NCI-H1048 (cell line): Measurements from ENCODE around the gene MYL3.
"Not testable (repeated sequence)": the region's sequence is repeated elsewhere in the genome, so short reads cannot be mapped to it uniquely, and the experiment has no call there.

Experiments used
- DNase-seq: peaks from one replicate; lab custom pipeline; 2025; lab: John Stamatoyannopoulos, UW

The MYL3 gene

DNA sequence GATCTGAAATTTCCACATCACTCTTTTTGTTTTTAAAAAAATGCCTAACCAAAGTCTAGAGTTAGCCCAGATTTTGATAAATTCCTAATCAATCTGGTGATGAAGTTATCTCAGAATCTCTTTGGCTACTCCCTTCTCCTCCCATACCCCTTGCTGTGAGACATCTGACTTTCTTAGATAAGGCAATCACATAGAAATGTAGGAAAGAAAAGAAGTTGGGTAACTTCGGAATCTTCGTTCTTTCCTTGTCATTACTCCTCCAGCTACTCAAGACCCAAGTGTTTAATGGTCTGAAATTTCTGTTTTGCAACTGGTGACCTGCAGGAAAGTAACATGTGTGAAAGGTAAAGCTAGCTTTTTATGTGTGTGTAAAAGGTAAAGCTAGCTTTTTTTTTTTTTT, 37.8 kb downstream of the MYL3 start:
- DNase-seq, result no peak

DNA sequence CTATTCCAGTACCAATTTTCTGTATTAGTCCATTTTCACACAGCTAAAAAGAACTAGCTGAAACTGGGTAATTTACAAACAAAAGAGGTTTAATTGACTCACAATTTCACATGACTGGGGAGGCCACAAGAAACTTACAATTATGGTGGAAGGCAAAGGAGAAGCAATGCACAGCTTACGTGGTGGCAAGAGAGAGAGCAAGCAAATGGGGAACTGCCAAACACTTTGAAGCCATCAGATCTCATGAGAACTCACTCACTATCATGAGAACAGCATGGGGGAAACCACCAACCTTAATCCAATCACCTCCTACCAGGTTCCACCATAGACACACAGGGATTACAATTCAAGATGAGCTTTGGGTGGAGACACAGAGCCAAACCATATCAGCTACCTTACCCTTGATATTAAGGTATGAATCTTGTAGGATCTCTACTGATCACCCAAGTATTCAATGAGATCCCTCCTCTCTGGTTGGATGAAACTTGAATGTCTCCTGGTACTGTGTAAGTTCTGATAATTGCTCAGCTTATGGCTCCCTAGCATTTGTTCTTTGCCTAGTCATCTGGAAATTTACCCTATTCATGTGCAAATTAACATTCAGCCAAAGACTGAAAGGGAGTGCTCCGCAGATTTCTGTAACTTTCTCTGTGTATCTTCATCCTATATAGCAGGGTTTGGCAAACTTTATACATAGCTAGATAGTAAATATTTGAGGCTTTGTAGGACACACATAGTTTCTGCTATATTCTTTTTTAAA, 38.9 kb downstream of the MYL3 start:
- no peak for DNase-seq

DNA sequence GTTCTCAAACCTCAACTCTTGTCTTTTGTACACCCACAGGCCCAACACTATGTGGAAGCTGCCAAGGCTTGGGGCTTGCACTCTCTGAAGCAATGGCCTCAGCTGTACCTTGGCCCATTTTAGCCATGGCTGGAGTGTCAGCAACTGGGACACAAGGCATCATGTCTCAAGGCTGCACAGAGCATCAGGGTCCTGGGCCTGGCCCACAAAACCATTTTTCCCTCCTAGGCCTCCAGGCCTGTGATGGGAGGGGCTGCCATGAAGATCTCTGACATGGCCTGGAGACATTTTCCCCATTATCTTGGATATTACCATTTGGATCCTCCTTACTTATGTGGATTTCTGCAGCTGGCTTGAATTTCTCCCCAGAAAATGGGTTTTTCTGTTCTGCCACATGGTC, 39.9 kb downstream of the MYL3 start:
- DNase-seq, result not testable (repeated sequence)

DNA sequence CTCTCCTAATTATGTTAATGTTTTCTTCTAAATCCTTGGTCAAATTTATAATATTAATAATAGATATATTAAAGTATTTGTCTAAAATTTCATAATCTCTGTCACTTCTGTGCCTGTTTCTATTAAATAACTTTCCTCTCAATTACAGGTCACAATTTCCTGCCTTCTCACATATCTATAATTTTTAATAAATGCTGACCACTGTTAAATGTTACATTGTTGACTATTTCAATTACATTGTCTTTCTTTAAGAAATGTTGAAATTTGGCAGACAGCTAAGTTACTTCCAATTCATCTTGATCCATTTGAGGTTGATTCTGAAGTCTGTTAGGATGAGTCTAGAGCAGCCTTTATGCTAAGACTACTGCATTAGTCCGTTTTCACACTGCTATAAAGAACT, 41.7 kb downstream of the MYL3 start:
- no peak for DNase-seq

DNA sequence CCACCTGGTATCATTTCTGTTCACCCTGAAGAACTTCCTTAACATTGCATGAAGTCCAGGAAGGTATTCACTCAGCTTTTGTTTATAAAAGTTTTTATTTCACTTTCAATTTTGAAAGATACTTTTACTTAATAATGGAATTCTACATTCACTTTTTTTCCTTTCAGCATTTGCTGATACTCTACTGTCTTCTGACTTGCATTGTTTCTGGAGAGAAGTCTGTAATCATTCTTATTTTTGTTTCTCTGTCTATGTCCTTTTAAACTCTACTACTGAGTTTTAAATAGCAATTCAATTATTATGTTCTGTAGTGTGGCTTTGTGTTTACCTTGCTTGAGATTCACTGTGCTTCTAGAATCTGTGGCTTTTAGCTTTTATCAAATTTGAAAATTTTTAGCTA, 42.4 kb downstream of the MYL3 start:
- no peak for DNase-seq

DNA sequence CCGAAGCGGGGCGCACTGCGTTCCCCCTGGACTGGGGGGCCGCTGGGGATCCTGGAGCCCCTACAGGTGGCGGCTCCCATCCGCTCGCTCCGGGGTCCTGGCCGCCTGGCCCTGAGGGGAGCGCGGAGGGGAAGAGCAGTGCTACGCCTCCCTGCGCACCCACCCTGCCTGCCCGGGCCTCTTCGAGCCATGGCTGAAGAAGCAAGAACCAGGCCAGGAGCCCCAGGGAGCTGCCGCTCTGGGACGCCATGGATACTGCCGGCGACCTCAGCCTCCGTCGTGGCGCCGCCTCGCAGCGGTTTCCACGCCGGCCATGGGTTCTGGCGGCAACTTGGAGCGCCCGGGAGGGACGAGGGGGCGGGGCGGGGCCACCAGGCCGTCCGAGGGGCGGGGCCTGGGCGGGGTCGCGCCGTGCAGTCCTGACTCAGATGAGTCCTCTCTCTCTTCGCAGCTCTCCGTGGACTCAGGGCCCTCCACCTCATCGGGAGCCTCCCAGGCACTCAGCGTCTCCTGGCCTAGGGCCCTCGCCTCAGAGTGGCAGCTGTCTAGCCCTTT, 50.9 kb downstream of the MYL3 start:
- no peak for DNase-seq

DNA sequence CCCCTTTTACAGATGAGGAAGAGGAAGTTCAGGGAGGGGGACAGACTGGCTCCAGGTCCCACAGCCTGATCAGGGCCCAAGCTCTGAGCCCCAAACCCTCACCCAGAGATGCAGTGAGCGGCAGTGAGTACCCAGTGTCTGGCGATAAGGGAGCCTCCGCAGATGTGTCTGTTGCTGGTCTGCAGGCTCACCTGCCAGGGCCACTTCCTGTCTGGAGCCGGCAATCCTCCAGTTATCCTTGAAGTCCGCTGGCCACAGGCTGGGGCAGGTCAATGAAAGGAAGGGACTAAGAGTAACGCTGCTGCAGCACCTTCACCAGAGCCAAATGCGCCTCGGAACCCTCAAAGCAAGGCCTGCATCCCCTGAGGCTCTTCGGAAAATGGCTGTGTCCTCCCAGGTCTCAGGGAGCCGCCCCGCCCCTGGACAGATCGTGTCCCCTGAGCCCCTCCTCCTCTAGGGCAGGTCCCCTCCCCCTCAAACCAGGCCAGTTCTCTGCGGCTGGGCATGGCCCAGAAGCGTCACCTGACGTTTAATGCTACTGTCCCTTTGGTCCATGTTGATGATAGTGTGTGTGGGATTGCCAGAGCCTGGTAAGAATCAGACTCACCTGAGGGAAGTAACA, 51.5 kb downstream of the MYL3 start:
- no peak for DNase-seq

DNA sequence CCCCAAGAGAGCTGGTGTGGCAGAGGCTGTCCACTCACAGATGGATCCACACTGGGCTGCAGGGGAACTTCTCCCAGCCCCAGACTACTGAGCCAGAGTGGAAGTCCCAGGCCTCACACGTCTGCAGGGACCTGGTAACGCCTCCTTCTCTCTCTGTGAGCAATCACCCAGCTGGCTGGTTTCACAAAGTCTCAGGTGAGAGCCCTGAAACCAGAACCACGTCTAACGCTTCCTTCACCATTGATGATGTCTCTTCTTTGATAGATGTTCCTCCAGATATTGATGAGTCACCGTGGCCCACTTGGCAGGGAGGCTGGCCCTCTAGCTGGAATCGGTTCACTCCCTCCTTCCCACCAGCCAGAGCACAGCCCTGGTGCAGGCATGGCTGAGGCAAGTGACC, 54.5 kb downstream of the MYL3 start:
- not testable (repeated sequence) for DNase-seq
